Sigmoid colon (tissue), 7 donors: ENCODE results near the gene RBM19. TPM values are rescaled to one million over a fixed set of nuclear protein-coding genes. Genes with fewer than 3 reads are reported as not detected.

Experiments used
- DNase-seq: peaks from one replicate; pipeline ENCODE4 v3.0.0-alpha.2; 2019
- H3K27ac ChIP-seq, 4 donors: fragments of 200-600 bp; sonication (generic); one replicate each; pipeline ENCODE4 v1.5.1; 2016 to 2019; ENCODE audit warnings: mild to moderate bottlenecking in 1 of 4
- H3K27me3 ChIP-seq, 3 donors: fragments of 200-600 bp; sonication (generic); one replicate each; pipeline ENCODE4 v1.5.1; 2019; ENCODE audit warnings: mild to moderate bottlenecking in 1 of 3
- H3K36me3 ChIP-seq, 4 donors: fragments of 200-600 bp; sonication (generic); one replicate each; pipeline ENCODE4 v1.5.1; 2016 to 2019
- H3K4me1 ChIP-seq, 4 donors: fragments of 200-600 bp; sonication (generic); one replicate each; pipeline ENCODE4 v1.5.1; 2017 to 2019
- H3K4me3 ChIP-seq, 4 donors: fragments of 200-600 bp; sonication (generic); one replicate each; pipeline ENCODE4 v1.5.1; 2017 to 2019; ENCODE audit warnings: mild to moderate bottlenecking in 2 of 4, moderate library complexity in 1 of 4
- H3K9me3 ChIP-seq, 4 donors: fragments of 200-600 bp in 3 of 4; sonication (generic) in 3 of 4; one replicate each; pipeline versions ENCODE4 v1.5.1 to v1.6.1; 2013 to 2019
- CTCF ChIP-seq, 4 experiments: fragments of 450-650 bp in 3 of 4; fragments of 200-600 bp in 1 of 4; IDR thresholded peaks; one replicate each; pipeline ENCODE4 v1.5.1; 2016 to 2019; ENCODE audit warnings: antibody characterized with exemption in 4 of 4, mild to moderate bottlenecking in 3 of 4, moderate library complexity in 2 of 4
- EP300 ChIP-seq, 4 donors: sonication (generic); formaldehyde crosslinking; IDR thresholded peaks; one replicate each; pipeline ENCODE4 v1.6.1; 2017; ENCODE audit warnings: antibody characterized with exemption in 4 of 4
- POLR2A ChIP-seq, 2 donors: fragments of 450-650 bp; IDR thresholded peaks; one replicate each; pipeline ENCODE4 v1.6.1; 2016; ENCODE audit warnings: antibody characterized with exemption in 2 of 2, mild to moderate bottlenecking in 2 of 2, moderate library complexity in 2 of 2
- POLR2AphosphoS5 ChIP-seq, 4 donors: sonication (generic); formaldehyde crosslinking; IDR thresholded peaks; one replicate each; pipeline ENCODE4 v1.6.1; 2017; ENCODE audit warnings: antibody characterized with exemption in 4 of 4
- WGBS, 2 donors: extraction: QIAGEN DNeasy Blood & Tissue Kit; methylation state at CpG; one replicate each; pipeline ENCODE4 v1.1.7; 2013; 5-methylcytosine and 5-hydroxymethylcytosine counted together
- intact Hi-C: fragments of 100-400 bp; cut with DNase I; formaldehyde crosslinking; loops from one replicate; pipeline ENCODE4 v1.15.1; 2023
- polyA plus RNA-seq, 3 donors: library from polyadenylated mRNA; stranded (reverse); fragments of 200-250 nt; gene quantifications; one replicate each; pipeline ENCODE4 v1.2.3, GENCODE V29; 2013
- total RNA-seq, 4 donors: library from RNA; depleted of rRNA; stranded (reverse); fragments of >200 nt; gene quantifications; one replicate each; pipeline ENCODE4 v1.1.0, GENCODE V29; 2016
- donor health status: healthy with polysubstance abuse.
- donor health status: Bipolar disorder and iron deficiency.
- donor health status: healthy.

RBM19 gene
- total and polyA plus RNA-seq, 7 donors = 5.3 to 42.7 (median 23.6) TPM

GRCh38 chr12:113891739-113892520, 74.2 kb downstream of the RBM19 start:
- H3K4me1 ChIP-seq = no peaks in the 10 kb centered on the region
- 91% methylated on average over 15 of the region's 15 CpGs for WGBS, 2 donors
- no peaks in the 10 kb centered on the region for H3K9me3 ChIP-seq
- H3K36me3 ChIP-seq = peaks cover 0 to 11% (median 0%) of the 10 kb centered on the region in 4 donors
- H3K27me3 ChIP-seq = no peaks in the 10 kb centered on the region
- TF ChIP-seq CTCF (IDR thresholded peaks at IDR 0.05) = no peak
- intact Hi-C loops = no loop called here
- no peak overlapping the region for H3K4me3 ChIP-seq
- DNase-seq = no peak
- H3K27ac ChIP-seq = no peak overlapping the region

- WGBS, 2 donors = 94% methylated on average over 4 of the region's 4 CpGs
- no peak overlapping the region for H3K4me3 ChIP-seq
- peaks cover 0 to 11% (median 0%) of the 10 kb centered on the region in 4 donors for H3K36me3 ChIP-seq
- DNase-seq = no peak
- H3K4me1 ChIP-seq = no peaks in the 10 kb centered on the region
- no peak for TF ChIP-seq CTCF (IDR thresholded peaks at IDR 0.05)
- TF ChIP-seq POLR2A (IDR thresholded peaks at IDR 0.05) = no peak
- TF ChIP-seq POLR2AphosphoS5 (IDR thresholded peaks at IDR 0.05) = no peak
- TF ChIP-seq EP300 (IDR thresholded peaks at IDR 0.05) = no peak
- intact Hi-C loops = no loop called here
- no peaks in the 10 kb centered on the region for H3K9me3 ChIP-seq
- H3K27ac ChIP-seq = no peak overlapping the region
- no peaks in the 10 kb centered on the region for H3K27me3 ChIP-seq
These were observed 74.9 kb downstream of the RBM19 start for GRCh38 chr12:113891167-113891692.

- DNase-seq = no peak
- WGBS, 2 donors = 81 to 90% methylated on average over 23 of the region's 23 CpGs
- no peaks in the 10 kb centered on the region for H3K4me1 ChIP-seq
- no peaks in the 10 kb centered on the region for H3K9me3 ChIP-seq
- TF ChIP-seq POLR2AphosphoS5 (IDR thresholded peaks at IDR 0.05) (no peak), EP300 (IDR thresholded peaks at IDR 0.05) (no peak), POLR2A (IDR thresholded peaks at IDR 0.05) (no peak), CTCF (IDR thresholded peaks at IDR 0.05) (no peak)
- H3K27me3 ChIP-seq = no peaks in the 10 kb centered on the region
- H3K36me3 ChIP-seq = peaks cover 0 to 6% (median 0%) of the 10 kb centered on the region in 4 donors
- no peak overlapping the region for H3K4me3 ChIP-seq
- intact Hi-C loops = no loop called here
- no peak overlapping the region for H3K27ac ChIP-seq
These were observed 76.1 kb downstream of the RBM19 start for GRCh38 chr12:113889891-113890581.

GRCh38 chr12:113889076-113889475, 77.0 kb downstream of the RBM19 start:
- Histone ChIP-seq H3K4me1 (no peaks in the 10 kb centered on the region), H3K4me3 (no peak overlapping the region), H3K9me3 (no peaks in the 10 kb centered on the region), H3K36me3 (no peaks in the 10 kb centered on the region), H3K27ac (no peak overlapping the region), H3K27me3 (no peaks in the 10 kb centered on the region)
- TF ChIP-seq POLR2A (IDR thresholded peaks at IDR 0.05) (no peak), EP300 (IDR thresholded peaks at IDR 0.05) (no peak), CTCF (IDR thresholded peaks at IDR 0.05) (no peak), POLR2AphosphoS5 (IDR thresholded peaks at IDR 0.05) (no peak)
- no peak for DNase-seq
- intact Hi-C loops = no loop called here
- WGBS, 2 donors = 93% methylated on average over 3 of the region's 3 CpGs
